ENCODE measurements around the gene RGS18. TPM values are rescaled to one million over a fixed set of nuclear protein-coding genes. Genes with fewer than 3 reads are reported as not detected.

Gene RGS18
- total RNA-seq, 1 experiment from 2014 or later = not detected

- no peak overlapping the region for H3K4ac ChIP-seq (ENCODE audit: low read depth, low read length)
- no peak overlapping the region for H4K91ac ChIP-seq (ENCODE audit: insufficient read length, low read depth, low read length)
- no peak overlapping the region for H4K8ac ChIP-seq (replicated peaks; ENCODE audit: insufficient read length, low read depth, low read length)
These were observed 67.0 kb downstream of the RGS18 start for GRCh38 chr1:192225266-192225665.

More at GRCh38 chr1:192225266-192225665, 67.0 kb downstream of the RGS18 start:
- Mint-ChIP-seq H3K36me3 (ENCODE audit: insufficient read depth in 1 of 3, low read depth in 3 of 3) (no peaks in the 10 kb centered on the region), H3K27ac (no peak overlapping the region), H3K4me3 (no peak overlapping the region), H3K4me1 (peaks cover 2 to 6% of the 10 kb centered on the region in 2 experiments; a peak in 1 of 4 replicates), H3K9me3 (no peaks in the 10 kb centered on the region; a peak in 1 of 5 replicates), H3K27me3 (ENCODE audit: low read depth) (no peaks in the 10 kb centered on the region)
- H3K23me2 ChIP-seq (ENCODE audit: insufficient read length, low read depth, low read length, poor library complexity, severe bottlenecking) = no peaks in the 10 kb centered on the region
- no peak overlapping the region for H2AFZ ChIP-seq (ENCODE audit: low read length)
- H4K20me1 ChIP-seq (ENCODE audit: control insufficient read depth, insufficient read depth, insufficient read length) = no peaks in the 10 kb centered on the region
- no peak for TF ChIP-seq CTCF (conservative IDR thresholded peaks at IDR 0.05)
- H3K27ac ChIP-seq (ENCODE audit: insufficient read length, low read depth, low read length) = no peak overlapping the region
- no peak overlapping the region for H2BK5ac ChIP-seq (ENCODE audit: insufficient read length, low read length)
- no peak overlapping the region for H2AK5ac ChIP-seq (ENCODE audit: insufficient read length, low read length)
- no peak overlapping the region for H3K9ac ChIP-seq (ENCODE audit: extremely low read depth, insufficient read length, low read length)
- no peak overlapping the region for H4K5ac ChIP-seq (ENCODE audit: insufficient read length, low read depth, low read length)
- H2BK120ac ChIP-seq (ENCODE audit: low read depth, low read length, poor library complexity, severe bottlenecking) = no peak overlapping the region
- H3K79me1 ChIP-seq (ENCODE audit: insufficient read depth, low read depth, low read length, poor library complexity, severe bottlenecking) = no peaks in the 10 kb centered on the region
- H3K23ac ChIP-seq (ENCODE audit: insufficient read length, low read depth, low read length) = no peak overlapping the region
- no peak overlapping the region for H2BK20ac ChIP-seq (ENCODE audit: low read depth, low read length, poor library complexity, severe bottlenecking)
- H3K4me1 ChIP-seq (ENCODE audit: insufficient read depth, low read length) = no peaks in the 10 kb centered on the region
- H3K18ac ChIP-seq (ENCODE audit: insufficient read length, low read depth, low read length) = no peak overlapping the region
- H3K14ac ChIP-seq (ENCODE audit: insufficient read depth, low read length) = no peak overlapping the region
- H2BK12ac ChIP-seq (ENCODE audit: insufficient read length, low read depth, low read length) = no peak overlapping the region
- no peak overlapping the region for H3K56ac ChIP-seq (ENCODE audit: insufficient read length, low read depth, low read length)
- H3K9me3 ChIP-seq (ENCODE audit: control insufficient read depth, low read depth, low read length) = no peaks in the 10 kb centered on the region
- H2BK15ac ChIP-seq (ENCODE audit: low read depth, low read length) = no peak overlapping the region
- no peaks in the 10 kb centered on the region for H3K79me2 ChIP-seq (ENCODE audit: insufficient read depth, low read length)
- H3T11ph ChIP-seq (ENCODE audit: low read length) = no peak overlapping the region
- H3K4me2 ChIP-seq (ENCODE audit: insufficient read depth, insufficient read length, low read length) = no peak overlapping the region
- no peaks in the 10 kb centered on the region for H3K27me3 ChIP-seq (ENCODE audit: insufficient read depth, low read length)
- DNase-seq = no peak
- no CpG with 5 or more reads among the region's 2 CpGs for WGBS (ENCODE audit: extremely low coverage, insufficient read length, low lambda C conversion rate)

Measured in H9 (cell line).